ENCODE measurements around the gene HENMT1. TPM values are rescaled to one million over a fixed set of nuclear protein-coding genes. Genes with fewer than 3 reads are reported as not detected.

Gene HENMT1
- total RNA-seq, 1 experiment from 2014 or later, result not detected

DNA sequence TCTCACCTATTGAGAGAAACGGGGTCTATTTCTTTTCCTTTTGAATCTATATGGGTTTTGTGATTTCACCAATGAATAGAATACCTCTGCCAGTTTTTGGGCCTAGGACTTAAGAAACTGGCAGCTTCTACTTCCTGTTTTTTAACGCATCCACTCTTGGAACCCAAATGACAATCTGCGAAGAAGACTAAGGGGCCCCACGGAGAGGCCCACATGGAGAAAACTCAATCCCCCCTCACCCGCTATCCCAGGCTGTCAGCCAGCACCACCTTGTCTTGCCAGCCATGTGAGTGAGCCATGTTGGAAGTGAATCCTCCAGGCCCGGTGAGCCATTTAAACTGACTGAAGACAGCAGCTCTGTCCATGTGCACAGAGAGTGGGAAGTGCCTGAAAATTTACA is 3.6 kb upstream of the HENMT1 start:
- Histone ChIP-seq H3K9ac (ENCODE audit: low read length) (no peak overlapping the region), H4K20me1 (ENCODE audit: insufficient read depth) (no peaks in the 10 kb centered on the region), H3K4me1 (ENCODE audit: control insufficient read depth in 1 of 2, insufficient read depth in 2 of 2, low read length in 2 of 2) (no peaks in the 10 kb centered on the region), H3K27me3 (ENCODE audit: insufficient read depth, low read length) (no peaks in the 10 kb centered on the region), H3K9me2 (ENCODE audit: insufficient read depth) (no peaks in the 10 kb centered on the region), H2AFZ (ENCODE audit: low read depth, low read length, poor library complexity, severe bottlenecking) (no peak overlapping the region), H3K36me3 (ENCODE audit: control insufficient read depth in 1 of 2, insufficient read depth in 2 of 2, low read length in 2 of 2) (no peaks in the 10 kb centered on the region), H3K79me2 (ENCODE audit: insufficient read depth, low read length) (no peaks in the 10 kb centered on the region), H3K4me3 (replicated peaks in 1 of 2; ENCODE audit: low read depth in 1 of 2, low read length in 2 of 2) (no peak overlapping the region), H3K4me2 (ENCODE audit: low read length) (no peak overlapping the region), H3K9me3 (ENCODE audit: control insufficient read depth in 1 of 2, insufficient read depth in 1 of 2, low read depth in 1 of 2, low read length in 2 of 2) (no peaks in the 10 kb centered on the region), H3K27ac (ENCODE audit: low read depth, low read length) (no peak overlapping the region)
- POLR2A ChIA-PET, result no interaction called here
- intact Hi-C loops (cut with micrococcal nuclease), result no loop called here
- CTCF ChIA-PET, result no interaction called here
- ATAC-seq (no peak), DNase-seq (ENCODE audit: low read depth, low spot score) (no peak)
- TF ChIP-seq TCF7L2 (IDR thresholded peaks at IDR 0.05; ENCODE audit: borderline replicate concordance, extremely low read depth, insufficient read depth, insufficient read length), result no peak
- TF ChIP-seq, protein P1, sequence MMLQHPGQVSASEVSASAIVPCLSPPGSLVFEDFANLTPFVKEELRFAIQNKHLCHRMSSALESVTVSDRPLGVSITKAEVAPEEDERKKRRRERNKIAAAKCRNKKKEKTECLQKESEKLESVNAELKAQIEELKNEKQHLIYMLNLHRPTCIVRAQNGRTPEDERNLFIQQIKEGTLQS (IDR thresholded peaks at IDR 0.05), result no peak
- TF ChIP-seq POLR2AphosphoS5 (IDR thresholded peaks at IDR 0.05; ENCODE audit: low read depth, low read length), result no peak
- no peak for TF ChIP-seq SP1 (IDR thresholded peaks at IDR 0.05; ENCODE audit: low read depth)
- no peak for TF ChIP-seq SRF (IDR thresholded peaks at IDR 0.05; ENCODE audit: low read depth)
- BruUV-seq (replicated peaks), result no TSS peak
- RAD21 ChIA-PET (ENCODE audit: low non-redundant PET in 1 of 2, low total read pairs in 2 of 2, uncharacterized antibody in 2 of 2, unreplicated experiment in 2 of 2), result no interaction called here

DNA sequence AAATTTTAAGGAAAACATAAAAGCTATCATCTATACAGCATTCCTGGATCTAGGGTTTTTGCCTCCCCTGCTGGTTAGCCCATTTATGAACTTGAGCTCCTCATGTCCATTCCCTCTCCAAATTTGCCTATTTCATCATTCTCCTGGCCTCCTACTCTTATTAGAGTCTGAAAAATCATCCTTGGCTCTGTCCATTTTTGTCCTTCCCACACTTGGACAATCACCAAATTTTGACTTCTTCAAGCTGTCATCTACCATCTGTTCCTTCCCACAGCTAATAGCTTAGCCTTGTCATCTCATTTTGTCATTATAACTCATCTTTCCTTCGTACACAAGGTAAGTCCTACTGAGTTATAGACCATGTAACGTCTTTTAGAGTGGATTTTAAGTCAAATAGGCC is 2.2 kb upstream of the HENMT1 start:
- Histone ChIP-seq H3K9me3 (ENCODE audit: control insufficient read depth in 1 of 2, insufficient read depth in 1 of 2, low read depth in 1 of 2, low read length in 2 of 2) (no peaks in the 10 kb centered on the region), H3K27me3 (ENCODE audit: insufficient read depth, low read length) (no peaks in the 10 kb centered on the region), H3K9ac (ENCODE audit: low read length) (no peak overlapping the region), H2AFZ (ENCODE audit: low read depth, low read length, poor library complexity, severe bottlenecking) (no peak overlapping the region), H3K4me1 (ENCODE audit: control insufficient read depth in 1 of 2, insufficient read depth in 2 of 2, low read length in 2 of 2) (no peaks in the 10 kb centered on the region), H3K9me2 (ENCODE audit: insufficient read depth) (no peaks in the 10 kb centered on the region), H3K36me3 (ENCODE audit: control insufficient read depth in 1 of 2, insufficient read depth in 2 of 2, low read length in 2 of 2) (no peaks in the 10 kb centered on the region), H4K20me1 (ENCODE audit: insufficient read depth) (no peaks in the 10 kb centered on the region), H3K4me2 (ENCODE audit: low read length) (no peak overlapping the region), H3K27ac (ENCODE audit: low read depth, low read length) (no peak overlapping the region), H3K4me3 (replicated peaks in 1 of 2; ENCODE audit: low read depth in 1 of 2, low read length in 2 of 2) (no peak overlapping the region), H3K79me2 (ENCODE audit: insufficient read depth, low read length) (no peaks in the 10 kb centered on the region)
- ChIA-PET CTCF (no interaction called here), RAD21 (ENCODE audit: low non-redundant PET in 1 of 2, low total read pairs in 2 of 2, uncharacterized antibody in 2 of 2, unreplicated experiment in 2 of 2) (no interaction called here), POLR2A (no interaction called here)
- no TSS peak for BruUV-seq (replicated peaks)
- no peak for TF ChIP-seq SP1 (IDR thresholded peaks at IDR 0.05; ENCODE audit: low read depth)
- no peak for TF ChIP-seq CEBPB (IDR thresholded peaks at IDR 0.05; ENCODE audit: low read depth)
- TF ChIP-seq POLR2A (IDR thresholded peaks at IDR 0.05; ENCODE audit: borderline replicate concordance, extremely low read depth, insufficient read depth, insufficient read length), result no peak
- TF ChIP-seq CBX3 (IDR thresholded peaks at IDR 0.05; ENCODE audit: low read depth), result no peak
- TF ChIP-seq, protein P1 (IDR thresholded peaks at IDR 0.05), result no peak
- TF ChIP-seq POLR2AphosphoS5 (IDR thresholded peaks at IDR 0.05; ENCODE audit: low read depth, low read length), result no peak
- TF ChIP-seq, protein P2, sequence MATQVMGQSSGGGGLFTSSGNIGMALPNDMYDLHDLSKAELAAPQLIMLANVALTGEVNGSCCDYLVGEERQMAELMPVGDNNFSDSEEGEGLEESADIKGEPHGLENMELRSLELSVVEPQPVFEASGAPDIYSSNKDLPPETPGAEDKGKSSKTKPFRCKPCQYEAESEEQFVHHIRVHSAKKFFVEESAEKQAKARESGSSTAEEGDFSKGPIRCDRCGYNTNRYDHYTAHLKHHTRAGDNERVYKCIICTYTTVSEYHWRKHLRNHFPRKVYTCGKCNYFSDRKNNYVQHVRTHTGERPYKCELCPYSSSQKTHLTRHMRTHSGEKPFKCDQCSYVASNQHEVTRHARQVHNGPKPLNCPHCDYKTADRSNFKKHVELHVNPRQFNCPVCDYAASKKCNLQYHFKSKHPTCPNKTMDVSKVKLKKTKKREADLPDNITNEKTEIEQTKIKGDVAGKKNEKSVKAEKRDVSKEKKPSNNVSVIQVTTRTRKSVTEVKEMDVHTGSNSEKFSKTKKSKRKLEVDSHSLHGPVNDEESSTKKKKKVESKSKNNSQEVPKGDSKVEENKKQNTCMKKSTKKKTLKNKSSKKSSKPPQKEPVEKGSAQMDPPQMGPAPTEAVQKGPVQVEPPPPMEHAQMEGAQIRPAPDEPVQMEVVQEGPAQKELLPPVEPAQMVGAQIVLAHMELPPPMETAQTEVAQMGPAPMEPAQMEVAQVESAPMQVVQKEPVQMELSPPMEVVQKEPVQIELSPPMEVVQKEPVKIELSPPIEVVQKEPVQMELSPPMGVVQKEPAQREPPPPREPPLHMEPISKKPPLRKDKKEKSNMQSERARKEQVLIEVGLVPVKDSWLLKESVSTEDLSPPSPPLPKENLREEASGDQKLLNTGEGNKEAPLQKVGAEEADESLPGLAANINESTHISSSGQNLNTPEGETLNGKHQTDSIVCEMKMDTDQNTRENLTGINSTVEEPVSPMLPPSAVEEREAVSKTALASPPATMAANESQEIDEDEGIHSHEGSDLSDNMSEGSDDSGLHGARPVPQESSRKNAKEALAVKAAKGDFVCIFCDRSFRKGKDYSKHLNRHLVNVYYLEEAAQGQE (IDR thresholded peaks at IDR 0.05; ENCODE audit: low read depth), result no peak
- no peak for TF ChIP-seq EGR1 (IDR thresholded peaks at IDR 0.05; ENCODE audit: low read depth)
- TF ChIP-seq EZH2 (IDR thresholded peaks at IDR 0.05), result no peak
- no peak for TF ChIP-seq YY1 (IDR thresholded peaks at IDR 0.05; ENCODE audit: extremely low read depth, insufficient replicate concordance, low read depth, low read length)
- no peak for TF ChIP-seq SIN3A (IDR thresholded peaks at IDR 0.05; ENCODE audit: low read depth)
- no peak for TF ChIP-seq ZNF274 (IDR thresholded peaks at IDR 0.05; ENCODE audit: low read depth, low read length)
- TF ChIP-seq, protein P3, sequence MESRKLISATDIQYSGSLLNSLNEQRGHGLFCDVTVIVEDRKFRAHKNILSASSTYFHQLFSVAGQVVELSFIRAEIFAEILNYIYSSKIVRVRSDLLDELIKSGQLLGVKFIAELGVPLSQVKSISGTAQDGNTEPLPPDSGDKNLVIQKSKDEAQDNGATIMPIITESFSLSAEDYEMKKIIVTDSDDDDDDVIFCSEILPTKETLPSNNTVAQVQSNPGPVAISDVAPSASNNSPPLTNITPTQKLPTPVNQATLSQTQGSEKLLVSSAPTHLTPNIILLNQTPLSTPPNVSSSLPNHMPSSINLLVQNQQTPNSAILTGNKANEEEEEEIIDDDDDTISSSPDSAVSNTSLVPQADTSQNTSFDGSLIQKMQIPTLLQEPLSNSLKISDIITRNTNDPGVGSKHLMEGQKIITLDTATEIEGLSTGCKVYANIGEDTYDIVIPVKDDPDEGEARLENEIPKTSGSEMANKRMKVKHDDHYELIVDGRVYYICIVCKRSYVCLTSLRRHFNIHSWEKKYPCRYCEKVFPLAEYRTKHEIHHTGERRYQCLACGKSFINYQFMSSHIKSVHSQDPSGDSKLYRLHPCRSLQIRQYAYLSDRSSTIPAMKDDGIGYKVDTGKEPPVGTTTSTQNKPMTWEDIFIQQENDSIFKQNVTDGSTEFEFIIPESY (IDR thresholded peaks at IDR 0.05; ENCODE audit: extremely low read depth, insufficient replicate concordance, low read length), result no peak
- TF ChIP-seq ZFX (IDR thresholded peaks at IDR 0.05), result no peak
- no peak for DNase-seq (ENCODE audit: low read depth, low spot score)
- intact Hi-C loops (cut with micrococcal nuclease), result no loop called here
- ATAC-seq, result no peak
